ENCODE measurements around the gene SIPA1L3.

DNA sequence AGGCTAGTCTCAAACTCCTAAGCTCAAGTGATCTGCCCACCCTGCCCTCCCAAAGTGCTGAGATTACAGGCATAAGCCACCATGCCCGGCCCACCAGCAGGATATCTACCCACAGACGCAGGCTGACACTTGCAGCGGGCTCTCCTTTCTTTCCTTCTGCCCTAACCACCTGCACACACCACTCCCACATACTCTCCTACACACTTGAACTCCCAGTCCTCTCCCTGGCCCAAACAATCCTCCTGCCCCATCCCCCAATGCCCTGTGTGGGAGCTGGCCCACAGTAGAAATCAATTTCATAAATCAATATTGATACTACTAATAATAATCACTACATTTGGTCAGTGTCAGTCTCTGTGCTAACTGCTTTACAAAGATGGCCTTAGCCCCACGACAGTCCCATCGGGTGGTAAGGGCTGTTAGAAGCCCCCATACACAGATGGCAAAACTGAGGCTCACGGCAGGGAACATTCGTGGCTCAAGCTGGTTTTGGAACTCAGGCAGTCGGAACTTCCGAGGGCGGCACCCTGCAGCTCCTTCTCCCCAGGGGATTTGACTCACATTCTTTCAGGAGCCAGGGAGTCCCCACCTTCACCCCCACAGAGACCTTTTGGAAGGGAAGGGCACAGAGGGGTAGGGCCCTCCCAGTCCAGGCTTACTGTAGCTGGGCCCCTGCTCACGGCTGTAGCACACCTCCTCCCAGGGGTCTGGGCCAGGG, 320.4 kb downstream of the SIPA1L3 start:
- TF ChIP-seq, protein P1, sequence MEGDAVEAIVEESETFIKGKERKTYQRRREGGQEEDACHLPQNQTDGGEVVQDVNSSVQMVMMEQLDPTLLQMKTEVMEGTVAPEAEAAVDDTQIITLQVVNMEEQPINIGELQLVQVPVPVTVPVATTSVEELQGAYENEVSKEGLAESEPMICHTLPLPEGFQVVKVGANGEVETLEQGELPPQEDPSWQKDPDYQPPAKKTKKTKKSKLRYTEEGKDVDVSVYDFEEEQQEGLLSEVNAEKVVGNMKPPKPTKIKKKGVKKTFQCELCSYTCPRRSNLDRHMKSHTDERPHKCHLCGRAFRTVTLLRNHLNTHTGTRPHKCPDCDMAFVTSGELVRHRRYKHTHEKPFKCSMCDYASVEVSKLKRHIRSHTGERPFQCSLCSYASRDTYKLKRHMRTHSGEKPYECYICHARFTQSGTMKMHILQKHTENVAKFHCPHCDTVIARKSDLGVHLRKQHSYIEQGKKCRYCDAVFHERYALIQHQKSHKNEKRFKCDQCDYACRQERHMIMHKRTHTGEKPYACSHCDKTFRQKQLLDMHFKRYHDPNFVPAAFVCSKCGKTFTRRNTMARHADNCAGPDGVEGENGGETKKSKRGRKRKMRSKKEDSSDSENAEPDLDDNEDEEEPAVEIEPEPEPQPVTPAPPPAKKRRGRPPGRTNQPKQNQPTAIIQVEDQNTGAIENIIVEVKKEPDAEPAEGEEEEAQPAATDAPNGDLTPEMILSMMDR (IDR thresholded peaks at IDR 0.05), result no peak
- TF ChIP-seq POLR2A (IDR thresholded peaks at IDR 0.05), result no peak

Measured in lower leg skin (tissue), 3 donors.